ENCODE results near the gene ALDH1A1. TPM values are rescaled to one million over a fixed set of nuclear protein-coding genes. Genes with fewer than 3 reads are reported as not detected.

Gene ALDH1A1
- total and polyA plus RNA-seq, 9 of the 15 experiments (the other 6 are each of a cell fraction or from before 2014, with no cell fraction given) = 1.8 to 86.3 (median 24.4) TPM

DNA sequence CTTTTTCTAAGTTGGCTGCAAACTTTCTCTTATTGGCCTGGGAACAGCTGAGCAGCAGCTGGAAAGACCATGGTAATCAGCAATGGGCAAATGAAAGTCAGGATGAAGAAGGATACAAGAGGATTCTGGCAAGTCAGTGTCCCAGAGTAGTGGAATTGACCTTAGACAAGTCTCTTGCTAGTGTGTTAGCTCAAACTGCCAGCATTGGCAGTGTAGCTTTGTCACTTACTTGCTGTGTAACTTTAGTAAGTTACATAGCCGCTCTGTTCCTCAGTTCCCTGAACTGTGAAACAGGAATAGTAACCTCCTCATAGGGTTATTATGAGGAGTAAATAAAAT is 3.6 kb downstream of the ALDH1A1 start:
- 63% methylated on average over 1 of the region's 1 CpG for WGBS (ENCODE audit: insufficient coverage, low coverage, missing lambda C conversion rate)
- peak overlapping the region; percentile 71 for H2AFZ ChIP-seq (ENCODE audit: low read depth, low read length)
- peak overlapping the region; percentile 40 for H3K4me2 ChIP-seq (ENCODE audit: insufficient read depth, low read length)

More for the DNA sequence above, 3.6 kb downstream of the ALDH1A1 start:
- peak; percentile 24 for TF ChIP-seq RBM25 (IDR thresholded peaks at IDR 0.05; ENCODE audit: low read depth, low read length, severe bottlenecking)
- TF ChIP-seq SREBF2 (CRISPR knock-in tag; IDR thresholded peaks at IDR 0.05) = no peak
- TF ChIP-seq, protein P1, sequence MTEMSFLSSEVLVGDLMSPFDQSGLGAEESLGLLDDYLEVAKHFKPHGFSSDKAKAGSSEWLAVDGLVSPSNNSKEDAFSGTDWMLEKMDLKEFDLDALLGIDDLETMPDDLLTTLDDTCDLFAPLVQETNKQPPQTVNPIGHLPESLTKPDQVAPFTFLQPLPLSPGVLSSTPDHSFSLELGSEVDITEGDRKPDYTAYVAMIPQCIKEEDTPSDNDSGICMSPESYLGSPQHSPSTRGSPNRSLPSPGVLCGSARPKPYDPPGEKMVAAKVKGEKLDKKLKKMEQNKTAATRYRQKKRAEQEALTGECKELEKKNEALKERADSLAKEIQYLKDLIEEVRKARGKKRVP (CRISPR knock-in tag; IDR thresholded peaks at IDR 0.05) = no peak
- TF ChIP-seq MAFG (tag; conservative IDR thresholded peaks at IDR 0.05) = no peak
- TF ChIP-seq TAF1 (IDR thresholded peaks at IDR 0.05; ENCODE audit: control insufficient read depth, extremely low read depth, insufficient read depth, low read length, severe bottlenecking) = no peak
- TF ChIP-seq BCOR (IDR thresholded peaks at IDR 0.05) = 0 out of 2 replicates have a peak, but pooled peaks have one; percentile 21
- peak; percentile 57 for TF ChIP-seq ZFP36 (IDR thresholded peaks at IDR 0.05; ENCODE audit: low read depth, low read length, partially characterized antibody)
- TF ChIP-seq, protein P2, sequence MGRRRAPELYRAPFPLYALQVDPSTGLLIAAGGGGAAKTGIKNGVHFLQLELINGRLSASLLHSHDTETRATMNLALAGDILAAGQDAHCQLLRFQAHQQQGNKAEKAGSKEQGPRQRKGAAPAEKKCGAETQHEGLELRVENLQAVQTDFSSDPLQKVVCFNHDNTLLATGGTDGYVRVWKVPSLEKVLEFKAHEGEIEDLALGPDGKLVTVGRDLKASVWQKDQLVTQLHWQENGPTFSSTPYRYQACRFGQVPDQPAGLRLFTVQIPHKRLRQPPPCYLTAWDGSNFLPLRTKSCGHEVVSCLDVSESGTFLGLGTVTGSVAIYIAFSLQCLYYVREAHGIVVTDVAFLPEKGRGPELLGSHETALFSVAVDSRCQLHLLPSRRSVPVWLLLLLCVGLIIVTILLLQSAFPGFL (CRISPR knock-in tag; IDR thresholded peaks at IDR 0.05) = no peak
- H3K9me3 ChIP-seq (replicated peaks; ENCODE audit: control insufficient read depth, insufficient read depth, low read depth, low read length) = no peaks in the 10 kb centered on the region
- no peaks in the 10 kb centered on the region for H3K9me1 ChIP-seq (ENCODE audit: control insufficient read depth, insufficient read depth, low read length)
- H3K79me2 ChIP-seq (ENCODE audit: control insufficient read depth, insufficient read depth, low read length) = 0 out of 3 replicates have a peak, but pooled peaks cover 7% of the 10 kb centered on the region
- no peaks in the 10 kb centered on the region for H4K20me1 ChIP-seq (replicated peaks; ENCODE audit: control insufficient read depth, insufficient read depth, low read length)
- ChIA-PET CTCF (ENCODE audit: low intra/inter-chr PET ratio) (no interaction called here), POLR2A (no interaction called here)
- in situ Hi-C loops (cut with MboI) = no loop called here
- no peaks in the 10 kb centered on the region for H3K27me3 ChIP-seq (ENCODE audit: control insufficient read depth in 2 of 2, insufficient read depth in 2 of 2, low read length in 2 of 2)
- peaks cover 0 to 3% of the 10 kb centered on the region in 2 experiments; a peak in 3 of 5 replicates for H3K4me1 ChIP-seq (replicated peaks in 1 of 2; ENCODE audit: control insufficient read depth in 2 of 2, insufficient read depth in 2 of 2, low read length in 2 of 2)
- BruUV-seq (replicated peaks) = no TSS peak
- H3K9ac ChIP-seq (ENCODE audit: insufficient read depth in 1 of 2, low read depth in 2 of 2, low read length in 2 of 2) = peak overlapping the region in 1 of 2 experiments; percentile 17; a peak in 1 of 4 replicates
- ATAC-seq = peak; percentile 45
- no peak overlapping the region for H3K4me3 ChIP-seq
- DNase-seq (ENCODE audit: extremely low read depth in 1 of 4, low spot score in 3 of 4) = peak in 1 of 4 experiments; percentile 31
- no peak for FAIRE-seq
- intact Hi-C loops (cut with micrococcal nuclease) = no loop called here
- H3K36me3 ChIP-seq (ENCODE audit: control insufficient read depth, insufficient read depth, low read length) = no peaks in the 10 kb centered on the region
- H3K27ac ChIP-seq (ENCODE audit: extremely low read depth, low read depth, low read length) = 0 out of 3 replicates have a peak overlapping the region, but pooled peaks have one; percentile 15
